ENCODE data around the gene CRHR2. TPM values are rescaled to one million over a fixed set of nuclear protein-coding genes. Genes with fewer than 3 reads are reported as not detected.

The CRHR2 gene
- total and polyA plus RNA-seq, 12 donors: under 0.01 to 0.03 TPM; not detected in 10

- Histone ChIP-seq H3K4me1 (replicated peaks in 1 of 2) (no peaks in the 10 kb centered on the region), H3K27me3 (no peaks in the 10 kb centered on the region), H3K4me3 (no peak overlapping the region), H3K9me3 (replicated peaks in 1 of 3) (no peaks in the 10 kb centered on the region), H3K27ac (no peak overlapping the region), H3K36me3 (replicated peaks in 1 of 2) (no peaks in the 10 kb centered on the region)
- DNase-seq: no peak
- WGBS, 4 donors: 78 to 91% (median 86%) methylated on average over 3 to 4 of the region's 4 CpGs
- intact Hi-C loops (cut with DNase I): no loop called here
- no peak for TF ChIP-seq POLR2A (IDR thresholded peaks at IDR 0.05)
- TF ChIP-seq, protein P1, sequence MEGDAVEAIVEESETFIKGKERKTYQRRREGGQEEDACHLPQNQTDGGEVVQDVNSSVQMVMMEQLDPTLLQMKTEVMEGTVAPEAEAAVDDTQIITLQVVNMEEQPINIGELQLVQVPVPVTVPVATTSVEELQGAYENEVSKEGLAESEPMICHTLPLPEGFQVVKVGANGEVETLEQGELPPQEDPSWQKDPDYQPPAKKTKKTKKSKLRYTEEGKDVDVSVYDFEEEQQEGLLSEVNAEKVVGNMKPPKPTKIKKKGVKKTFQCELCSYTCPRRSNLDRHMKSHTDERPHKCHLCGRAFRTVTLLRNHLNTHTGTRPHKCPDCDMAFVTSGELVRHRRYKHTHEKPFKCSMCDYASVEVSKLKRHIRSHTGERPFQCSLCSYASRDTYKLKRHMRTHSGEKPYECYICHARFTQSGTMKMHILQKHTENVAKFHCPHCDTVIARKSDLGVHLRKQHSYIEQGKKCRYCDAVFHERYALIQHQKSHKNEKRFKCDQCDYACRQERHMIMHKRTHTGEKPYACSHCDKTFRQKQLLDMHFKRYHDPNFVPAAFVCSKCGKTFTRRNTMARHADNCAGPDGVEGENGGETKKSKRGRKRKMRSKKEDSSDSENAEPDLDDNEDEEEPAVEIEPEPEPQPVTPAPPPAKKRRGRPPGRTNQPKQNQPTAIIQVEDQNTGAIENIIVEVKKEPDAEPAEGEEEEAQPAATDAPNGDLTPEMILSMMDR (IDR thresholded peaks at IDR 0.05): no peak
Observed at GRCh38 chr7:30698481-30698880, 16.2 kb upstream of the CRHR2 start.

DNA sequence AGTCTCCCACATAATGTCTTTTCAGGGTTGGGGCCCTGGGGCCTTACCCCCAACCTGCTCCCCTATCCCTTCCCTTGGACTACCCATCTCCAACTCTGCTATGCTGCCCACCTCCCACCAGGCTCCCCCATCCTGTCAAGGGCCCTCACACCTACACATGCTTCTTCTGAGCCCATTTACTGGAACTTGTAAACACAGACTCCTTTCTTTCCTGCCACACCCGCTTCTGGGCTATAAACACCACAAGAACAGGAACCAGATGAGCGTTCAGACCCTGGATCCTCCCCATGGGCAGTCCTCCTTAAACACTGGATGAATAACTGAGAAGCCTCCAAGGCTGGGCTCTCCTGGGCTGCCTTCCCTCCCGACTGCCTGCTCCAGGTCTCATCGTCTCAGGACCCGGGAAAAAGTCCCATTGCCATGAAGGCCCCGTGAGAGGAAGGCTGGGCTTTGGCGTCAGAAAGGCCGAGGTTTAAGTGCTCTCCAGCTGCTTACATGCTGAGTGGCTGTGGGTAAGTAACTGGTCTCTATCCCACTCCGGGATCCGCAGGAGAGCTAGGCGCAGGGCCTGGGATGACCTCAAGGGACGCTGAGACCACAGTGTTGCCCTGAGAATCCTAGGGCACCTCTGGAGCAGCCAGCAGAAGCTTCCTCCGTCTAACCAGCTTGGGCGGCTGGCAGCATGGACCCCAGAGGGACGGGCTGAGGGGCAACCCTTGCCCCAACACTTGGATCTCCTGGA lies 15.6 kb upstream of the CRHR2 start:
- intact Hi-C loops (cut with DNase I): no loop called here
- no peaks in the 10 kb centered on the region for H3K27me3 ChIP-seq
- H3K4me3 ChIP-seq: no peak overlapping the region
- H3K36me3 ChIP-seq (replicated peaks in 1 of 2): no peaks in the 10 kb centered on the region
- H3K27ac ChIP-seq: no peak overlapping the region
- DNase-seq: no peak
- TF ChIP-seq, protein P1 (IDR thresholded peaks at IDR 0.05): no peak
- TF ChIP-seq POLR2A (IDR thresholded peaks at IDR 0.05): no peak
- H3K9me3 ChIP-seq (replicated peaks in 1 of 3): no peaks in the 10 kb centered on the region
- WGBS, 4 donors: 78 to 87% (median 80%) methylated on average over 8 to 15 of the region's 15 CpGs
- no peaks in the 10 kb centered on the region for H3K4me1 ChIP-seq (replicated peaks in 1 of 2)

DNA sequence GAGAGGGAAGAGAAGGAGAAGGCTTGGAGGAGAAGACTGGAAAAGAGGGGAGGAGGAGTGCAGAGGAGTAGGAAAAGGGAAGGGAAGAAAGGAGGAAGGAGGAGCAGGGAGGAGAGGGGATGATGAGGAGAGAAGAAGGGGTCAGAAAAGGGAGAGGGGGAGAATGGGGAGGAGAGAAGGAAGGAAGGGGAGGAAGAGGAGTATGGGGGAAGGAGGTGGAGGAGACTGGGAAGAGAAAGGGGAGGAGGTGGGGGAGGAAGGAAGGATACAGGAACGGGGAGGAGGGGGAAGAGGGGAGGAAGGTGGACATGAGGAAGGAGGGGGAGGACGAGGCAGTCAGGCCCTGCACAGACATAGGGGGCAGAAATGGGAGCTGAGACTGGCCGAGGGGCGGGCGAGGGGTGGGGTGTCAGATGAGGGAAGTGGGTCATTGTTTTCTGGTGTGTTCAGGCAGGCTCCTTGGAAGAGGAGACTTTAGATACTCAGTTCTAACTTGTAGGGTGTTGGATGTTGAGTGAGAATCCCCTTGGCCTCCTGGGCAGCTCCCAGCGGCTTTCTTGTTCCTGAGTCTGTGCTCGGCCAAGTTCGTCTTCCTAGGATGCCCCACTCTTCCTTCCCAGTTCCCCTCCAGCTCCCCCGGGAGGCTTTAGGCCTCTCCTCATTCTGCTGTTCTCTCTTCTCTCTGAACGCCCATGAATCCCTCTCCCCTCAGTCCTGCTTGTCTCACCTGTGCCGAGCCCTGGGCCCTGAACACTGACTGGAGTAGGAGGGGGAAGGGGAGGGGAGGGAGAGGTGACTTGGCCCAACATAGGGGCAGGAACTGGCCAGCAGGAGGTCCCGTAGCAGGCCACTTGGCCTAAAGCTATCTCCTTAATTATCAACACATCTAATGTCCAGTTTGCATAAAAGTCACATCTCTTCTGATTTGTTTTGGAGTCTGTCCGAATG lies 12.8 kb upstream of the CRHR2 start:
- TF ChIP-seq, protein P1 (IDR thresholded peaks at IDR 0.05): no peak
- no peak for TF ChIP-seq POLR2A (IDR thresholded peaks at IDR 0.05)
- DNase-seq: no peak
- Histone ChIP-seq H3K9me3 (replicated peaks in 1 of 3) (no peaks in the 10 kb centered on the region), H3K27ac (peak overlapping the region in 1 of 5 donors; percentile 29), H3K27me3 (no peaks in the 10 kb centered on the region), H3K4me3 (no peak overlapping the region), H3K4me1 (replicated peaks in 1 of 2) (no peaks in the 10 kb centered on the region), H3K36me3 (replicated peaks in 1 of 2) (no peaks in the 10 kb centered on the region)
- intact Hi-C loops (cut with DNase I): no loop called here
- WGBS, 4 donors: 78 to 85% (median 81%) methylated on average over 13 of the region's 13 CpGs

DNA sequence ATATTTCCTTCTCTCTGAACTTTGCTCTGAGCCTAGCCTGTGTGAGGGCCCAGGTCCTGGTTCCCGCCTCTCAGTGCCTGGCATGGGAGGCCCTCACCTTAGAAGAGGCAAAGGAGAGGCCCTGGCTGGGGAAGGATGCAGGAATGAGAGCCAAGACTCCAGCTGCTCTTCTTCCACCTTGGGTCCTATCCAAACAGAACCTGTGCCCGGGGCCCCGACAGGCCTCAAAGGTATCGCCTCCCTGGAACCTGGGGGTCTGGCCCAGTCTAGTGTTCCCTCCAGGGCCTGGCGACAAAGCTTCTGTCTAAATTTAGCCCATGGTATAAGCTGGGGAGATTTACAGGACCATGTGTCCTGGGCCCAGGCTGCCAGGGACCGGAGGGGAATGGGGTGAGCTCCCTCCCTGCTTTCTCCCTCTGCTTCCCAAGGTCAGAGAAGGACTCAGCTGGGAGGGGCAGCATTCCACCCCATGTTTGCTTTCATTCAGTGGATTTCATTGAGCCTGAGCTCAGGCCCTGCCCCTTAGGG lies 12.0 kb upstream of the CRHR2 start:
- intact Hi-C loops (cut with DNase I): no loop called here
- WGBS, 4 donors: 66 to 94% (median 76%) methylated on average over 6 of the region's 6 CpGs
- H3K27ac ChIP-seq: no peak overlapping the region

More for the DNA sequence above, 12.0 kb upstream of the CRHR2 start:
- Histone ChIP-seq H3K4me3 (no peak overlapping the region), H3K9me3 (replicated peaks in 1 of 3) (no peaks in the 10 kb centered on the region), H3K4me1 (replicated peaks in 1 of 2) (no peaks in the 10 kb centered on the region), H3K27me3 (no peaks in the 10 kb centered on the region), H3K36me3 (replicated peaks in 1 of 2) (no peaks in the 10 kb centered on the region)
- no peak for TF ChIP-seq POLR2A (IDR thresholded peaks at IDR 0.05)
- TF ChIP-seq, protein P1 (IDR thresholded peaks at IDR 0.05): no peak
- peak in 1 of 7 donors; percentile 24 for DNase-seq
